HG03045 (cell line): Measurements from ENCODE around the gene GHR.
"Not testable (repeated sequence)": the region's sequence is repeated elsewhere in the genome, so short reads cannot be mapped to it uniquely, and the experiment has no call there.

Experiments
- ATAC-seq: cut with Tn5 transposase; IDR thresholded peaks from one replicate; pipeline ENCODE4 v1.9.1; 2021; ENCODE audit warnings: mild to moderate bottlenecking, moderate library complexity; ENCODE audit not compliant: unreplicated experiment

GHR gene

DNA sequence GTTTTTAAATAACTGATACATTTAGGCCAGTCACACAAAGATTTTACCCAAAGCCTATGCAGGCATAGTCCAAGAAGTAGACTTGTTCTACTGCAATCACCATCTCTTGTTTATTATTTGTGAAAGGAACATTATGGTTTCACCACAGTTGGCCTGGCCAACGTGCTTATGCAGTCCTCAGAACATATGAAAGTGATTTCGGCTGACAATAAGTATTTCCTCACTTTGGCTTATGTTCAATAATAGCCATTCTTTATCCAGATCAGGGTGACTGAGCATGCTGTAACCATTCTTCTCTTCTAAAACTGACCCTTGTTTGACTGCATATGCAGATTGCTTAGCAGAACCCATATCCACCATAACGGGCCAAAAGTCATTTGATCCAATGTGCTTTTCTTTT, 256.8 kb downstream of the GHR start:
- ATAC-seq, result no peak

DNA sequence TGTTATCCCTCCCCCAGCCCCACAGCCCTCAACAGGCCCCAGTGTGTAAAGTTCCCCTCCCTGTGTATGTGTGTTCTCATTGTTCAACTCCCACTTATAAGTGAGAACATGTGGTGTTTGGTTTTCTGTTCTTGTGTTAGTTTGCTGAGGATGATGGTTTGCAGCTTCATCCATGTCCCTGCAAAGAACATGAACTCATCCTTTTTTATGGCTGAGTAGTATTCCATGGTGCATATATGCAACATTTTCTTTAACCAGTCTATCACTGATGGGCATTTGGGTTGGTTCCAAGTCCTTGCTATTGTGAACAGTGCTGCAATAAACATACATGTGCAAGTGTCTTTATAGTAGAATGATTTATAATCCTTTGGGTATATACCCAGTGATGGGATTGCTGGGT, 261.8 kb downstream of the GHR start:
- not testable (repeated sequence) for ATAC-seq

DNA sequence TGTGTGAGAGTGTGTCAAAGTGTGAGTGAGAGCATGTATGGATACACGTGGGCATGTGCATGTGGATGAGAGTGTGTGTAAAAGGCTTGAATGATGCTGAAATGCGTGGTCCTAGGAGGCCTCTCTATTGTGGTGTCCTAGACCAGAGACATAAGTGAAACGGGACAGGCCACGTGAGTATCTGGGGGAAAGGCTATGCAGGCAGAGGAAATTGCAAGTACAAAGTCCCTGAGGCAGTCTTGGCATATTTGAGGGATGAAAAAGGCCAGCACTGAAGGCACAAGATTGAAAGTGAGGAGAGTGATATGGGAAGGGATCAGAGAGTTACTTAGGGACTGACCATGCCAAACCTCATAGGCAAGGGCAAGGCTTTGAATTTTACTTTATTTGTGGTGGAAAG, 266.2 kb downstream of the GHR start:
- ATAC-seq, result no peak

DNA sequence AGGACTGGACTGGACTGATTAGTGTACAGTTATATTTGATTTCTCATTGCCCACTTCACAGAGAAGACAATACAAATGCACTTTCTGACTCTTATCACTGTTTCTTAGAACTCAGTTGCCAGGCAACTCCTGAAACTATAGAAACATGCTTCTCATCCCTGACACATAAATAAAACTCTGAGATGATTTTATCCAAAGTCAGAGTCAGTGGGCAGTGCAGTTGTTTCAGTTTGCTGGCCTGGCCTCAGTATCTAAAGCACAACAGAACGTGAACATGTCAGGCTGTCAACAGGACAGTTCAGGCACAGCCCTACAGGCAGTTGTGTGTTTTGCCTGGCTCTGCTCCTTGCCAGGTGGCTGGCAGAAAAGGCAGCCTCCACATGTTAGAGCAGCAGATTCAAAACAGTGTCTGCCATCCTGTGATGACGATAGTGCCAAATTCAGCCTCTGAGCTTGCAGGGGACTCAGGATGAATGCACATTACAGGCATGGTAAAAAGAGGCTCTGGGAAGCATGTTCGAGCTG, 268.2 kb downstream of the GHR start:
- no peak for ATAC-seq

DNA sequence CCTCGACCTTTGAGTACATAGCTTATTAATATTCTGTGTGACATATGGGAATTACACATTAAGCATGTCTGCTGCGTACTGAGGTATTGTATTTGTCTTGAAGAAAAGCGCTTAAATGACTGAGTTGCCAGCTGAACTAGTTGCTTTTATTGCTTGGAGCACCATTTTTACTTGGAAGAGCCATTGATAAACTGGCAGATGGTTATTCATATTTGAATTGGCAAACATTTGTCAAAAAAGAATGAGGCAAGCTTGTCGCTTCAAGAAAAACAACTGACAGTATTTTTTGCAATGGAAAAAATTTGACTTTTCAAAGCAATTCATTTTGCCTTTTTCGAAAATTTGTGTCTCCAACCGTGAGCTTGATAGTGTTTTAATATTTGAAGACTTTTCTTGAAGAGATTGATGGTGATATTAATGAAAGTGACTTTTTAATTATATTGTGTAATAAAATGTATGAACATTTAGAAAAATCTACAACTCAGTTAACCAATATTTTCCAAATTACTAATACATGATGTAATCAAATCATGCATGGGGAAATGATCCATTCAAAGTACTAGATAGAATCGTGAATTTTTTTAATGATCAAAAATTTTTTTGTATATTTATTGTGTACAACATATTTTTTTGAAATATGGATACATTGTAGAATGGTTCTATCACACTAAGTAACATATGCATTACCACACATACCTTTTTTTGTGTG, 278.3 kb downstream of the GHR start:
- no peak for ATAC-seq

DNA sequence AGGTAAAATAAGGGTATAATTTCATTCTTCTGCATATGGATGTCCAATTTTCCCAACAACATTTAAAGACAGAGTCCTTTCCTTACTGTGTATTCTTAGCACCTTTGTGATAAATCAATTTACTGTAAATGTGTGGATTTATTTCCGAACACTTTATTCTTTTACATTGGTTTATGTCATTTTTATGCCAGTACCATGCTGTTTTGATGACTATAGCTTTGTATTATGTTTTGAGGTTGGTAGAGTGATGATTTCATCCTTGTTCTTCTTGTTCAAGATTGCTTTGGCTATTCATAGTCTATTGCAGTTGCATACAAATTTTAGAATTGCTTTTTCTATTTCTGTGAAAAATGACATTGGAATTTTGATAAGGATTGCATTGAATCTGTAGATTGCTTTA, 280.0 kb downstream of the GHR start:
- no peak for ATAC-seq

DNA sequence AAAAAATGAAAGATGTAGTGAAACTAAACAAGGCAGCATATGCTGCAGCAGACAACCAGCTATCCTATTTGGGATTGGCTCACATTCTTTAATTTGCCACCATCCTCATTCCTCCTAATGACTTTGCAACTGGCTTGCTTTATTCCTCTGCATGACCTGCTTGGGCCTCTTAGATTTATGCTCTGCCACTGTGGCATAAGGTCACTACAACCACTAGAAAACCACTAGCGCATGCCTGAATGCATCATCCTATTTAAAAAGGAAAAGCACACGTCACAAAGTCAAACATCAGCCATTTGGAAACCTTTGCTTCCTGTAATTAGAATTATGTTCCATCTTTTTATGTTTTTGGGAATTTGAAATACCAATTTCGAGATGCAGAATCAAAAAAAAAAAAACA, 292.5 kb downstream of the GHR start:
- no peak for ATAC-seq

DNA sequence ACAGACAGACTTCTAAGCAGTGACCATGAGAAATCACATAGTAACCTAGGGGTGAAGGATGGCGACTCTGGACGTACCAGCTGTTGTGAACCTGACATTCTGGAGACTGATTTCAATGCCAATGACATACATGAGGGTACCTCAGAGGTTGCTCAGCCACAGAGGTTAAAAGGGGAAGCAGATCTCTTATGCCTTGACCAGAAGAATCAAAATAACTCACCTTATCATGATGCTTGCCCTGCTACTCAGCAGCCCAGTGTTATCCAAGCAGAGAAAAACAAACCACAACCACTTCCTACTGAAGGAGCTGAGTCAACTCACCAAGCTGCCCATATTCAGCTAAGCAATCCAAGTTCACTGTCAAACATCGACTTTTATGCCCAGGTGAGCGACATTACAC, 295.4 kb downstream of the GHR start:
- ATAC-seq, result peak; percentile 62

DNA sequence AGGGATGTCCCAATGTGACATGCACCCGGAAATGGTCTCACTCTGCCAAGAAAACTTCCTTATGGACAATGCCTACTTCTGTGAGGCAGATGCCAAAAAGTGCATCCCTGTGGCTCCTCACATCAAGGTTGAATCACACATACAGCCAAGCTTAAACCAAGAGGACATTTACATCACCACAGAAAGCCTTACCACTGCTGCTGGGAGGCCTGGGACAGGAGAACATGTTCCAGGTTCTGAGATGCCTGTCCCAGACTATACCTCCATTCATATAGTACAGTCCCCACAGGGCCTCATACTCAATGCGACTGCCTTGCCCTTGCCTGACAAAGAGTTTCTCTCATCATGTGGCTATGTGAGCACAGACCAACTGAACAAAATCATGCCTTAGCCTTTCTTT, 295.8 kb downstream of the GHR start:
- no peak for ATAC-seq

DNA sequence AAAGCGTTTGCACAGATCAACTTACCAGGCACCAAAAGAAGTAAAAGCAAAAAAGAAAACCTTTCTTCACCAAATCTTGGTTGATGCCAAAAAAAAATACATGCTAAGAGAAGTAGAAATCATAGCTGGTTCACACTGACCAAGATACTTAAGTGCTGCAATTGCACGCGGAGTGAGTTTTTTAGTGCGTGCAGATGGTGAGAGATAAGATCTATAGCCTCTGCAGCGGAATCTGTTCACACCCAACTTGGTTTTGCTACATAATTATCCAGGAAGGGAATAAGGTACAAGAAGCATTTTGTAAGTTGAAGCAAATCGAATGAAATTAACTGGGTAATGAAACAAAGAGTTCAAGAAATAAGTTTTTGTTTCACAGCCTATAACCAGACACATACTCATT, 297.0 kb downstream of the GHR start:
- no peak for ATAC-seq

DNA sequence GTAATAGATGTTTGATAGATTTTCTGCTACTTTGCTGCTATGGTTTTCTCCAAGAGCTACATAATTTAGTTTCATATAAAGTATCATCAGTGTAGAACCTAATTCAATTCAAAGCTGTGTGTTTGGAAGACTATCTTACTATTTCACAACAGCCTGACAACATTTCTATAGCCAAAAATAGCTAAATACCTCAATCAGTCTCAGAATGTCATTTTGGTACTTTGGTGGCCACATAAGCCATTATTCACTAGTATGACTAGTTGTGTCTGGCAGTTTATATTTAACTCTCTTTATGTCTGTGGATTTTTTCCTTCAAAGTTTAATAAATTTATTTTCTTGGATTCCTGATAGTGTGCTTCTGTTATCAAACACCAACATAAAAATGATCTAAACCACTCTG, 298.2 kb downstream of the GHR start:
- ATAC-seq, result no peak

DNA sequence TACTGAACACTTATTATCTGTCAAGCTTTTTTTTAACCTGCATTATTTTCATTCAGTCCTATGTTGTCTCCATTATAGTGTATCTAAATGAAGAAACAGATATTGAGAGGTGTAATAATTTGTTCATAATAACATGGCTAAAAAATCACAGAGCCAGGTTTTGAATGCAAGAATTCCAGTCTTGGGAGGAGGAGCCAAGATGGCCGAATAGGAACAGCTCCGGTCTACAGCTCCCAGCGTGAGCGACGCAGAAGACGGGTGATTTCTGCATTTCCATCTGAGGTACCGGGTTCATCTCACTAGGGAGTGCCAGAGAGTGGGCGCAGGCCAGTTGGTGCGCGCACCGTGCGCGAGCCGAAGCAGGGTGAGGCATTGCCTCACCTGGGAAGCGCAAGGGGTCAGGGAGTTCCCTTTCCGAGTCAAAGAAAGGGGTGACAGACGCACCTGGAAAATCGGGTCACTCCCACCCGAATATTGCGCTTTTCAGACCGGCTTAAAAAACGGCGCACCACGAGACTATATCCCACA, 311.4 kb downstream of the GHR start:
- ATAC-seq, result not testable (repeated sequence)

DNA sequence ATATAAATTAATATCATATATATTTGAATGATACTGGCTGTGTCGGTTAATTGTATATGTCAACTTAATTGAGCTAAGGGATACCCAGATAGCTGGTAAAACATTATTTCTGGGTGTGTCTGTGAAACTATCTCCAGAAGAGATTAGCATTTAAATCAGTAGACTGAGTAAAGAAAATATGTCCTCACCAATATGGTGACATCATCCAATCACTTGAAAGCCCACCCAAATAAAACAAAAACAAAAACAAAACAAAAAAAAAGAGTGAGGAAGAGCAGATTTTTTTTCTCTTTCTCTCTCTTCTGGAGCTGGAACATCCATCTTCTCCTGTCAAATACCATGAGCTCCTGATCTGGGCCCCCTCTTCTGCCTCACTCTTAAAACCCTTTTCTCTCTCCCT, 317.7 kb downstream of the GHR start:
- ATAC-seq, result no peak

DNA sequence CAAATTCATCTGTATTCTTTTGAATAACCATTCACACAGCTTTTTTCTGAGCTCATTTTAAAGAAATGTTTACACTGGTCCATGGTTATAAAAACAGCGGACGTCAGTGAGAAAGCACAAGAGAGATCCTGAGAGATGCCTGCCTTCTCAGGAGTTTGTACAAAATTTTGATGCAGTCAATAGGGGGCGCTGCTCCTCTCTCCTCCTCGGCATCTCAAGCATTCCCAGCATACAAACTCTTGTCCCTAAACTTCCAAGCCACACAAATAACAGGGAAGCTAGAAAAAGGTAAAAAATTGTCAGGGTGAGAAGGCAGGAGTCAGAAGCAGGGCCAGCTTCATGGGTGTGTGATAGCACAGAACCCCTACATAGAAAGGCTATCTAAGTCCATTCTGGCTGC, 322.2 kb downstream of the GHR start:
- no peak for ATAC-seq

DNA sequence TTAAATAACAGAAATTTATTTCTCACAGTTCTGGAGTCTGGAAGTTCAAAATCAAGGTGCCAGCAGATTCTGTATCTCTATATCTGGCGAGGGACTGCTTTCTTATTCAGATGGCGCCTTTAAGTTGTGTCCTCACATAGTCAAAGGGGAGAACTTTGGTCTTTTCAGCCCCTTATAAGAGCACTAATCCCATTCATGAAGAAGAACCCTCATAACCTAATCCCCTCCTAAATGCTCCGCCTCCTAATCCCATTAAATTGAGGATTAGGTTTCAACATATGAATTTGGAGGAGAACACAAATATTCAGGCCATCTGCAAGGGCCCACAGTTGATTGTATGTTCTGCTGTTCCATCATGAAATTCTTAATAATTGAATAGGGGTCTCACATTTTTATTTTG, 322.6 kb downstream of the GHR start:
- ATAC-seq, result no peak

DNA sequence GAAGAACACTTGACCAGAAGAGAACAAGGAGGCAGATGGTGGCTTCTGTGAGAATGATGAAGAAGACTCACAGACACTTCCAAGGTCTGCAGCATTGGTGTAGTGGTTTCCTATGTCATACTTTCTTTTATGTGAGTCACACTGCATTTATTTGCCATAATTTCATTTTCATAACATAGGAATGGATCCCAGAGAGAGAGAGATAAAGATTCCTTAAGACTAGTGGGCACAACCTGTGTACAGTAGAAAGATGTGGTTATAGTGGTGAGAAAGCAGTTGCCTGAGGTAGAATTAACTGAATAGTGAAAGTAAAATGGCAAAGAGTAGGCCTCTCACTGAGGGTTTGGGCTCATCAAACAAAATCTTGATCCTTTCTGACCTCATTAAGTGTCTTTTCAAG, 325.8 kb downstream of the GHR start:
- no peak for ATAC-seq

DNA sequence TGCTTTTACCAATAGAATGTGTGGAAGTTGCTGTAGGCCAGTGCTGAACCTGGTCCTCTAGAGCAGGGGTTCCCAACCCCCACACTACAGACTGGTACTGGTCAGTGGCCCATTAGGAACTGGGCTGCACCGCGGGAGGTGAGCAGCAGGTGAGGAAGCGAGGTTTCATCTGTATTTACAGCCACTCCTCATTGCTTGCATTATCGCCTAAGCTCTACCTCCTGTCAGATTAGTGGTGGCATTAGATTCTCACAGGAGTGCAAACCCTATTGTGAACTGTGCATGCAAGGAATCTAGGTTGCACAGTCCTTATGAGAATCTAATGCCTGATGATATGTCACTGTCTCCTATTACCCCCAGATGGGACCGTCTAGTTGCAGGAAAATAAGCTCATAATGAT, 327.3 kb downstream of the GHR start:
- no peak for ATAC-seq

DNA sequence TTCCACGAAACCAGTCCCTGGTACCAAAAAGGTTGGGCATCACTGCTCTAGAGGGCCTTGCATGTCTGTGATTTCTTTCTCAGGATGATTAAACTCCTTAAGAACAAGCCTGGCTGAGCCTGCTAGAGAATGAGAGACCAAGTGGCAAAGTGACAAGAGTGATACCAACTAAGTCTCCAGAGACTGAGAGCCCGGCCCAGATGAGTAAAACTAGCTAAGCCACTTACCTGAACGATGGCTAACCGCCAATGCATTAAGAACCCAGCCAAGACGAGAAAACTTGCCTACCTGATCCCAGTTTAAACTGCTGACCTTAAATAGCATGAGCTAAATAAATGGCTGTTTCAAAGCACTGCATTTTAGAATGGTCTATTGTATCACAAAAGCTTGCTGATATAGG, 327.8 kb downstream of the GHR start:
- ATAC-seq, result no peak

DNA sequence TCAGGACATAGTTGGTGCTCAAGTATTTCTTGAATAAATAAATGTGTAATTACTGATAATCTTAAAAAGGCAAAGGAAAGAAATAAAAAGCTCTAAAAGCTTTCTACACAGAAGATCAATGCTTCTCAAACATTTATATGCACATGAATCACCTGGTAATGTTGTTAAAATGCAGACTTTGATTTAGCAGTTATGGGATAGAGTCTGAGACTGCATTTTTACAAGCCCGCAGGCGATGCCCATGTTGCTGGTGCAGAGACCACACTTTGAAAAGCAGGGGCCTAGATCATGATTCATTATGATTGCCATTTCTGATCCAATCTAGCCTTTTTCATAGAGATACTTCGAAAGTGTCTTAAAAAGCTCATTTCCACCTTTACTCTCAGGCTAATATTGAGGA, 329.9 kb downstream of the GHR start:
- ATAC-seq, result no peak

DNA sequence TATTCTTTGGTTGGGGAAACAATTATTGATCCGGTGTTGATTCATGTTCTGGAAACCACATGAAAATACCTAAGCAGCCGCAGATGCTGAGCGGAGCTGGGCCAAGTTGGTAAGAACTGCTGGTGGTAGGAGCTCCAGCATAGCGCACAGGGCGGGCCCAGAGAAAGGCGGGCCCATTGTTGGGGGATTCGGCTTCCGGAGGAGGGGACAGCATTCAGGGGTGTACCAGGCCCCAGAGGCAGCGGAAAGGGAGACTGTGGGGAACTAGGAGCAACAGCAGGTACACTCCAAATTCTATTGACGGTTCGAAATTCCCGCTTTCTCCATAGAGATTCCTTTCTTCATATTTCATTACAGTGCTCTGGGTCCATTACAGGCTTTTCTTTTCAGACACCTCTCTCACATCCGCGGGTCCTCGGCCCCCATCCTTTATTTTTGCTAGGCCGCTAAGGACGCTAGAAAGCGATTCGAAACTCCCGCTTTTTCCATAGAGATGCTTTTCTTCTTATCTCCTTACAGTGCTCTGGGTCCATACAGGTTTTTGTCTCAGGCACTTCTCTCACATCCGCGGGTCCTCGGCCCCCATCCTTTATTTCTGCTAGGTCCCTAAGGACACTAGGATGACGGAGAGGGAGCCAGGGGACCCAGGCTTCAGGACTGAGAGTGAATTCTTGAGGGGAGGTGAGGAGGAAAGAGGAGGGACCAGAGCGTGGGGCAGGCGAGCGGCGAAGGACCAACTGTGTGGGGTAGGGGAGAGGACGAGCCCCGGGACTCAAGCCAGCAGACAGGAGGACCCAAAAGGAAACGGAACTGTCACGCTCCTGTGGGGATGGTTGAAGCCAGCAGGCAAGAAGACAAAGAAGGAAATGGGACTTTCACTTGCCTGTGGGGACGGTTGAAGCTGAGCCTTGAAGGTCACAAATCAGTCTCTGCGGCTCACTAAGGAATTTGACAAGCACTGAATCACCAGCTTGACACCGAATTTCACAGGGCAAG, 333.7 kb downstream of the GHR start, which contains the start of gene CCDC152:
Gene CCDC152 (plus strand): TSS at position 213 of the 996 bp plus-strand sequence. CDS start 2,304 bp downstream, outside the sequence.
- ATAC-seq, result peak; percentile 91

DNA sequence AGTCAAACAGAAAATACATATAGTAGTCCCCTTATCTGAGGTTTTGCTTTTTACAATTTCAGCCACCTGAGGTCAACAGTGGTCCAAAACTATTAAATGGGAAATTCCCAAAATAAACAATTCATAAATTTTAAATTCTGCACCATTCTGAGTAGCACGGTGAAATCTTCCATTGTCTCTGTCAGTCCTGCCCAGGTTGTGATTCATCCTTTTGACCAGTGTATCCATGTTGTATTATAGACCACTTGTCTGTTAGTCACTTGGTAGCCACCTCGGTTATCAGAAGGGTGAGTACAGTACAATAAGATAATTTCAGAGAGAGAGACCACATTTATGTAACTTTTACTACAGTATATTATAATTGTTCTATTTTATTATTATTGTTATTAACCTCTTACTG, 336.2 kb downstream of the GHR start:
- ATAC-seq, result no peak

DNA sequence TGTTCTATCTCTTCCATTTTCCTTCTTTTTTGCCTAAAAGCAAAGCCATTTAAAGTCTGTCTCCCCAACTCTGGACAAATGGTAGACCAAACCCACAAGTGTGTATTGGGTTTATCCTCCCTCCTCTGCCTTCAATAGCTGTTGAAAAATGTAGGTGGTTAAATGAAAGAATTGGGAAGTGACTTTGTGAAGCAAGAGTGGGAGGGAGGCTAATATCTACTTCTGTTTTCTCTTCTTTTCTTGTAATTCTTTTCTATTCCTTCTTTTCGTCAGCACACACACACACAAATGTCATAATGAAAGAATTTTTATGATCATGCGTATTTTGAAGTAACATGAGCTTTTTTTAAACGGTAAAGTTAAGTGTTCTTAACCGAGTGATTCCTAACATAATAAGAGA, 337.2 kb downstream of the GHR start:
- ATAC-seq, result no peak
